Measurements from ENCODE around the gene NKAIN2.

The NKAIN2 gene

DNA sequence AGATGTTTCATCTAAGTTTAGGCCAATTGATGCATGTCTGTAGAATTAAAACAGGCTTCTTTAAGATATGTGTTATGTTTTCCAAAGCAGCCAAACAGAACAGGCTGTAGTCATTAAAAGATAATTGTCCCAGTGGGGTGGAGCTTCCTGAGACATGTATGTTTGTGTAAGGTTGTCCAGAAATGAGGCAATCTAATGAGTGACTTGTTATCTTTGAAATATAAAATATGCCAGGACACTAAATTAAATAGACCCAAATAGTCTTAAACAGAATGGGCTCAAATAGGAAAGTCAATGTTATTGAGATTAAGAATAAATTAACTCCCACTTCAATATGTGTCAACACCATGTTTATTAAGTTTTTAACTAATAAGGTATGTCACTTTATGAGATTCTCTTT lies 953.9 kb downstream of the NKAIN2 start:
- DNase-seq (ENCODE audit: low read depth in 2 of 2), result no peak

DNA sequence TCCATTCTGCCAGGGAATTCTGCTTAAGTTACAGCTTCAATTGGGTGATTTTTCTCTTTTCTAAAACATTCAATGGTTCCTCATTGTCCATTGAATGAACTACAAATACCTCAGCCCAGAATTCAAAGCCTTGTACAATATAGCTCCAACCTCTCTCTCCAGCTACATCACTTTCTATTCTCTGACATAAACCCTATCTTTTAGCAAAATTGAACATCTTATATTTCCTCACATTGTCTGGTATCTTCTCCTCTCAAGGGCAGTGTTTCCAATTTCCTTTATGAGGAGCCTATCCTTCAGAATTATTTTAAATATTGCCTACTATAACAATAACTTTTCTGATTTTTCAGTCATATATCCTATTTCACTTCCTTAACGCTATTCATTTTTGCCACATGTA lies 955.0 kb downstream of the NKAIN2 start:
- no peak for DNase-seq (ENCODE audit: low read depth in 2 of 2)

DNA sequence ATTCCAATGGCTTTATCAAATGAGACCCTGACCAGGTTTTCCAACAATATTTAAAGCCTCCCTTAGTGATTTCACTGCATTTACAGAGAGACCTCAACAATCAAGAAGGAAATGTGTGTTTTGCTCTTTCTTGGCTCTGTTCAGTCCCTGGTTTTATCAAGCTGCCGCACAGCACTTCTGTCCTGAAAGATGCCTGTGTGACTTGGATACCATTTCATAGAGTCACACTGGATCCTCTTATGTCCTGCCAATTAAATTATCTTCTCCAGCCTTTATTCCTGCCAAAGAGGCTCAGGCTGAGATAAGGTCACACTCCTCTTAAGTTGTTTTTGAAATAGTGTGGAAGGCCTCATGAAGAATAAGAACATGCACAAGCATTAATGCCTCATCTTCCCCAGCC lies 961.6 kb downstream of the NKAIN2 start:
- no peak for DNase-seq (ENCODE audit: low read depth in 2 of 2)

DNA sequence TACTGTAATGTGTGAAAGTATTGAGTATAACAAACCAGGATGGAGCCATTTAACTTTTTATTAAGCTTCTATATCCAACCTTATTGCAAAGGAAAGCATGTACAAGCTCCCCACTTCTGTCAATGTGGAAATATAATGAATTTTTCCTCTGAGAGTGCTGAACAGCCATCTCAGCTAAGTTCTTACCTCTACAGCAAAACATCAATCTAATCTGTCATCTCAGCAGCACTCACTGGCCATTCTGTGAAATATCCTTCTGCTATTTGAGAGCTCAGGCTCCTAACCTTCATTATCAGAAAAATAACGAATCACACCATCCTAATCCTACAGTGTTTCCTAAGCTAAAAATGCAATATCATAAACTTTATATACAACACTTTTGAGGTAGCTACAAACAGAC lies 964.6 kb downstream of the NKAIN2 start:
- DNase-seq (ENCODE audit: low read depth in 2 of 2), result no peak

DNA sequence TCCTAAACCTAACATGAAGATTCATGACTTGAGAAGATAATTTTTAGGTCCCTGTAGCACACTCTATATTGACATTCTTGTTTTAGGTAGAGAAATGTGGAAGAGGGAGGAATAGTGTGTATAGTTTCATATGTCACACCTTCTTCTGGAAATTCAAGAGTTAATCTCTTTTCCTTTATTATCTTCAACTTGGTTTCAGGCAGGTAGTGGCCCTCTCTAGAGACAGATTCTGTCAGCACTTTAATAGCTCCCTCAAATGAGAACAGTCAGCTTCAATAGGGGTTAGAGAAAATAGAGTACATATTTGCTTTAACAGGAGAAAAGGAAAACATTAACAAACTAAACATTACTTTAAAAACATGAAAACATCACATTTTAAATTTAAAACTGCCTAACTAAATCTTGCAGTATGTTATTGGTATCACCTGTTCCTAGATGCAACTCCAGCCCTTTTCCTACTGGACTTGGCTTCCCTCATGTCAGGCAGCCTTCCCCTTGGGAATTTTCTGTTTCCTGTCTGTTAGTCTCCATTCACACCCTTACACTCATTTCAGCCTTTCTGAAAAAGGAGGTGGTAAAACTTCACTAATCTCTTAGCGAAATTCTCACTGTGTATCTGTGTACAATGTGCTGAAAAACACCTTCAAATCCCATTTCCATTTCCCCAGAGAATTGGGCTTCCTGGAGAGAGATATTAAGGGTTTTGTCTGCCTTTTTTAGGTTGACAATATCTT lies 966.3 kb downstream of the NKAIN2 start:
- DNase-seq (ENCODE audit: low read depth in 2 of 2), result no peak

DNA sequence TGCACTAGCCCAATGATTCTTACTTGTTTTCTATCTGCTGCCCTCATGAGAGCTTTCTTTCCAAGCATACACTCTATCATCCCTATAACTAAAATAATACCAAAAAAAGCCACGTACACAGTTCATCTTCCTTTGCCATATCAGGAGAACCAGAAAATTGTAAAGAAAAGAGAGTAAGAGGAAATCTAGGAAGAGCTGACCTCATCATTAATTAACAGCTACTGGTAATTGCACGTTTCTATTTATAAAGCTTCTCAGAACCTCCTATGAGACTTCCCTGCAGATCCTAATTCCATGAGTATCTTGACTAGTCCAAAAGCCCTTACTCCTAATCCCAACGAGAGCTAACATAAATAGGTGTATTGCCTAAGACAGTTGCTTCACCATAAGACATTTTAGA lies 967.1 kb downstream of the NKAIN2 start:
- no peak for DNase-seq (ENCODE audit: low read depth in 2 of 2)

DNA sequence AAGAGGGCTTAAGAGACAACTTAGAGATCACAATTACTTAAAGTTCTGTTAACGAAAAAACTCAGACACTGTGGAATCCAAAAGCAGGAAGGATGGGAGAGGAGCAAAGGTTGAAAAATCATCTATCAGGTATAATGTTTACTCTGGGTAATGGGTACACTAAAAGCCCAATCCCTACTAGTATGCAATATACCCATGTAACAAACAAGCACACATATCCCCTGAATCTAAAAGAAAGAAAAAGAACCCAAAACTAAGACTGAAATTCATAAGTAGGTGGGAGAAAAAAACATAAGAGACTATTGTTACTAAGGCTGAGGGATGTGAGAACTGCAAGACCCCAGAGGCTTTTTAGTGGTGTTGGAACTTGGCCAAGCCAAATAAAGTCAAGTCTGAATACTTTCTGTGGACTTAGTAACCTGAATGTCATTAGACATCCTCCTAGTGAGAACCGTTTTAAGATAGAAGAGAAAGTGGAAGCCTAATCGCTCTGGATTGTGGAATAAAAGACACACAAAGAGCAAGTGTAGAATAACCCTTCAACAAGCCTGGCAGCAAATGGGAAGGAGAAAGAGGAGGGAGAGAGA lies 969.2 kb downstream of the NKAIN2 start:
- DNase-seq (ENCODE audit: low read depth in 2 of 2), result no peak

DNA sequence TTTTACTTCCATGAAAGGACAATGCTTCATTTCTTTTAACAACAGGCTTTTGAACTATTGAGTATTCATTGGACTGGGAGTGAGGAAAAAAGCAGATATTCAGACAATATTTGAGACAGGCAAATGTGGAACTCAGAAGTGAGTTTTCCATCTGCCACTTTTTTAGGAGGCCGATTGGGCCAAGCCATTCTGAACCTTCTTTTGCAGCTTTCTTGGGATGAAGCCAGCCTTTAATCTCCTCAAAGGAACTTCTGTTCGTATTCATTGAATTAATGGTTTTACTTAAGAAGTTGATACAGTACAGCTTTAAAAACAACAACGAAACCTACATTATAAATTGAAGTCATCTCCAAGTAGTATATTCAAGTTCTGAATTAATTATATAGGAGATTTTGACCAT lies 971.5 kb downstream of the NKAIN2 start:
- DNase-seq (ENCODE audit: low read depth in 2 of 2), result no peak

DNA sequence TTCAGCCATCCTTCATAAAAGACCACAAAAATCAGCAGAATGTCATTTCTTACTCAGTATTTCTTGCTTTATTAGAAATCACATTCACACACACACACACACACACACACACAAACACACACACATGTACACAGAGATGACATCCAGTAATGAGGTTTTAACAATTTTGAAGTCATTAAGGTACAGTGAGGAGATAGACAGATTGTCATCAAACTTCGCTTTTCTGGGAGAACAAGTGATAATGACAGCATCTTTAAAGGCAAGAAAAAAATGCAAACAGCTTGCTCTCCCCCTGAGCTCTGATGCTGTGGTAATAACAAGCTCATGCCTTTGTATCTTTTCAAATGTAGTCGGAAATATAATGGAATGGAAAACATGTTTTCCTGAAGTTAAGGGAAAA lies 974.2 kb downstream of the NKAIN2 start:
- DNase-seq (ENCODE audit: low read depth in 2 of 2), result no peak

DNA sequence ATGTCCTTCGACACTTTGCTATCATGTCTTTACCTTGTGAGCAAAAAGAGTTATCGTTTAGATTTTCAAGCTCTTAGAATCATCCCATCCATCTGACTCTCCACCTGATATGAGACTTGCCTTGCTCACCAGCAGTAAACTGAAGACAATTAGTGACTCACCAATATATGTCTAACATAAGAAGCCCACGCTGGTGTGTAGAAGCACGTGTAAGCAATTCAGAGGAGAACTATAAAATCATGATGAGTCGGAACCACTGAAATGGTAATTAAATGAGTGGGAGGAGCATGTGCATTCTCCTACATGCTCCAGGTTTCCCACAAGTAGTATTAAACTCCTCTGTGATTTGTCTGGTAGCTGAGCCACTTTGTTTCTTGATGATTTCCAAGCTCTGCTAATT lies 977.0 kb downstream of the NKAIN2 start:
- DNase-seq (ENCODE audit: low read depth in 2 of 2), result no peak

DNA sequence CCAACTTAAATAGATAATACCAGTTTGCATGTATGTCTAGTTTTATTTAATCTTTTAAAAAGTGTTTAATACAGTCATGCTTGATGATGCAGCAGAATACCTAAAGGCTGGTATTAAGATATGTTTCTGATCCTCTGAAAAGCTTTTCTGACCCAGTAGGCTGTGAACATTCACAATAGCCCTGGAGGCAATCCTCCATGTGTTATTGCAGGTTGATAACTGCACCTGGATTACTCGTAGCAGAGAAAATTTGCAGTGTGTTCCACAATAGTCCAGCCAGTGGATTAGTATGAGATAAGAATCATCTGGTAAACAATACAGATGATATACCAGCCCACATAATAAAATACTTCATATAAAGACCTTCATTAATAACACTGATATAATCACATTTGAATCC lies 979.7 kb downstream of the NKAIN2 start:
- no peak for DNase-seq (ENCODE audit: low read depth in 2 of 2)

DNA sequence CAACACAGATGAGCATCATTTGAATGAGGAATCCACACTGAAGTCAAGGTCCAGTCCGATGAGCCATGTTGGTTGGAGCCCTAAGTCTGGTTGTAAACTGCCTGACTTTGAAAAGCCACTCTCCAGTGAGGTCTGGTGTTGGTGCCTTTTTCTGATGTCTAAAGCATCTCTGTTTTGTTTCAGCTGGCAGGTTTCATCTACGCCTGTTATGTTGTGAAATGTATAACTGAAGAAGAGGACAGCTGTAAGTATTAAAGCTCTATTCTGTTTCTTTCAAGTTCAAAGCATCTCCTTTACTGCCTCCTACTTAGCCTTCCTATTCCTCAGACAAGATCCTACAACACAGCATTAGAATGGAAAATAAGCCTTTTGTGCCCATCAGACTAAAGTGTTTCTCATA lies 987.5 kb downstream of the NKAIN2 start:
- no peak for DNase-seq (ENCODE audit: low read depth in 2 of 2)

DNA sequence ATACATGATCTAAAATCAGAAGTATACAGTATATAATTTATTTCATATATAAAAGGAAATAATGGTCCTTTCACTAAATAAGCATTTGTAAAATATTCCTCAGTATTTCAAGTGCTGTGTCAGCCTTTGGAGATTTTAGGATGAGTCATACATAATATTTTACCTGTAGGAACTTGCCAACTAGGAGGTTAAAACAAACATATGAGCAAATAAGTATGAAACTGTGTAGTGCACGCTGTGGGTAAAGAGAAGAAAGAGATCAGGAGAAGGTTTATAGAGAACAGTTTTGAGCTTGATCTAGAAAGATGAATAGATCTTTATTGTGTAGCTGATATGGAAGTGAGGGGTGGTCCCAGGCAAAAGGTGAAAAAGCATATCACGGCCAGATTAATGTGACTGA lies 988.7 kb downstream of the NKAIN2 start:
- no peak for DNase-seq (ENCODE audit: low read depth in 2 of 2)

DNA sequence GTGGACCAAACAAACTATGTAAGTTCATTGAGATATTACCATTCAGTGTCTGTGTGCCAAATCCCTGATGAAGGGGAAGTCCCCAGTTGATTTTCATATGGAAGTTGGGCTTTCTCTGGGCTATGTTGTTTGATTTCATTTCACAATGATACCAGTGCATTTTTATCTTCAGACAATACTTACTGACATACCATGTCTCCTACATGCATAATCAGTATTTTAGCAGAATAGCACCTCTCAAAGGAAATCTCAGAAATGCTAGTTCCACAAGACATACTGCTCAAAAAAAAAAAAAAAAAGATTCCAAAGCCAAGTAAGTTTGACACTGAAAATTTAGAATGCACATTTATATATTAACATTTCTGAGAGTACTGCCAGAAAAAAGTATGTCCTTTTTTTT lies 989.7 kb downstream of the NKAIN2 start:
- no peak for DNase-seq (ENCODE audit: low read depth in 2 of 2)

DNA sequence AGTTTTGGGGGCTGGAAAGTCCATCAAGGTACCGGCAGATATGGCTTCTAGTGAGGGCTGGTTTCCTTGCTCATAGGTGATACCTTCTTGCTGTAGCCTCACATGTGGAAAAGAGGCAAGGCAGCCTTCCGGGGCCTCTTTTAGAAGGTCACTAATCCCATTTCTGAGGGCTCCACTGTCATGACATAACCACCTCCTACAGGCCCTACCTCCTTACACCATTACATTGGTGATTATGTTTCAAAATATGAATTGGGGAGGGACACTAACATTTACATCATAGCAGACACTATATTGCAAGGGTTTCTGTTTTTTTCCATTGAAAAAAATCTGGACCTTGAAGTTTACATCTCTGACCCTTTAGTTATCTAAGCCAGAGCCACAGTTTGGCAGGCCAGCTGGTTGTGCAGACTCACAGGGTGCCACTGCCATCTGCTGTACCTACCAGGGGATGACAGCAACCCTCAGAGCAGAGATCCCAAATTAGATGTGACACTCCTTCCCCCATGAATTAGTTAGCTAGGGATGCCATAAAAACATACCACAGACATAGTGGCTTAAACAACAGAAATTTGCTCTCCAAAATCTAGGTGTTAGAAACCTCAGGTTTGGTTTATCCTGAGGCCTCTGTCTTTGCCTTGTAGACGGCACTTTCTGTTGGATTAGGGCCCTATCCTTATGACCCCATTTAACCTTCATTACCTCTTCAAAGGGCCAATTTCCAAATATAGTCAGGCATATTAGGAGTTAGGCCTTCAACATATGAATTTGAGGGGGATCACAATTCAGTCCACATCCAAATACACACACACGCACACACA lies 992.2 kb downstream of the NKAIN2 start:
- no peak for DNase-seq (ENCODE audit: low read depth in 2 of 2)

DNA sequence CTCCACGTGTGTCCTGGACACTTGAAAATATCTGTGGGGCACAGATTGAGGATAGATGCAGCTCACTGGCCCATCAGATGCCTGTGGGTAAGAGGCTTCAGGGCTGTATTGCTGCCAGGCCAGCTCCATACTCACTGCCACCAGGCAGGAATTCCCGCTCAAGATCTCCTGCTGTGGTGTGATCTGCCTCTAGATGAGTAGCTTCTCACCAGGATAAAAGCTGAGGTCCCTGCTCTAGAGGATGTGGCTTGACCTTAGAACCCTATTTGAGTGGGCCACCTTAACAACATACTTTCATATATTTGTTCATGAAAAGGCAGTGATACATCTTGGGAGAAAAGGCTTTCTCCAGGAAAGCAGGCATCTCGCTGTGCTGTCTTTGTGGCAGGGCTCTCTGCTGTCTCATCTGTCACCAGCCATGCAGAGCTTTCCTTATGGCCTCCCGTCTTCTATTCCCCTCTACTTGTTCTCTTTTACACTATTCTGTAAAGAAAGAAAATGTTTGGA lies 992.9 kb downstream of the NKAIN2 start:
- DNase-seq (ENCODE audit: low read depth in 2 of 2), result no peak

DNA sequence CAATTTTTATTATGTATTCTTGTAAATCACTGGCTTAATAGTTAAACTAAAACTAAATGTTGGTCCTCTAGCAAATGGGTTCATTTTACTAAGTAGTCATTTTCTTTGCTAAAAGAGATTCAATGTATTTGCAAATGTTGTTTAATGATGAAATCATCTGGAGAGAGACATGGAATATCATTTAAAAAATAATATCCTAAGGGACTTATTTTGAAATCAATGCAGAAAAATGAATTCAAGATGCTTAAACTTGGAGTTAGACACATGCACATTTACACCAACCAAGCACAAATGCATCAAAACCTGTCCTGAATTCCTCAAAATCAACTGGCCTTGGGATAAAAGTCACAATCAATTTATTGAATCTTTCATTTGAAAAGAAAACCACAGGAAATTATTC lies 993.6 kb downstream of the NKAIN2 start:
- DNase-seq (ENCODE audit: low read depth in 2 of 2), result no peak

DNA sequence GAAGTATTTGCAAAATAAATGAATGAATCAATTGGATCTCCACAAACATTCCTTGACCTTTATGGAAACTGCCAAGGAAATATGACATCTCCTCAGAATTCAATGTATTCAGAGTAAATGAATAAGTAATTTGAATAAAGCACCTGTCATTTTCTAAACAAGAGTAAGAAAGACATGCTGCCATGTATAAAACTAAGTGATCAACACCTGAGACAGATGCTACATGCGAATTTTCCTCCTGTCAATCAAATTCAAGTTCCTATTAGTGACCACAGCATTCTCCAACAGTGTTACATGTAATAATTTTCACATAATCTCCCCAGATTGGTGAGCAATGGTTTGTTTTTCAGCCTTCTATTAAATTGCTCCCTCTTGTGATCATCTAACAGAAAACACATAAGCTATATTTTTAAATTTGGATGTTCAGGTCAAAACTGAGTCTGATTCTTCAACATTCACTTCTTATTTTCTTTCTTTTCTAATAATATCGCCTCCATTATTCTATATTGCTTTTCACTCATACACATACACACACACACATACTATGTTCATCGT lies 995.4 kb downstream of the NKAIN2 start:
- no peak for DNase-seq (ENCODE audit: low read depth in 2 of 2)

DNA sequence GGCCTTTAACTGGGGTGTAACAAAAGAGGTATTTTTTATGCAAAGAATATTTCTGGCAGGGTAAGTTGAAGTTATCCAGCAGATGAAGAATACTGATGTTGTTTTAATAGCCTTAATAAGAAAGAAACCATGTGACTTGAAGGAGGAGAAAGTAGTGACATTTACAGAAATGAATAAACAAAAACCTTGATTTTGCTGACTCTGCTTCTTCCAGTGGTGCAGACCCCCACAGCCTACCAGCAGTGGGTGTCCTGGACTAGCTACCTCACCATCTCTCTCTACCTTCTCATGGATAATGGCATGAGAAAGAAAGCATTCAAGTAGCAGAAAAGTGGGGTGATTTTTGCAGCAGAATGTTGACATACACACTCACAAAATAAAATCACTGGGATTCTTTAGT lies 996.0 kb downstream of the NKAIN2 start:
- no peak for DNase-seq (ENCODE audit: low read depth in 2 of 2)

DNA sequence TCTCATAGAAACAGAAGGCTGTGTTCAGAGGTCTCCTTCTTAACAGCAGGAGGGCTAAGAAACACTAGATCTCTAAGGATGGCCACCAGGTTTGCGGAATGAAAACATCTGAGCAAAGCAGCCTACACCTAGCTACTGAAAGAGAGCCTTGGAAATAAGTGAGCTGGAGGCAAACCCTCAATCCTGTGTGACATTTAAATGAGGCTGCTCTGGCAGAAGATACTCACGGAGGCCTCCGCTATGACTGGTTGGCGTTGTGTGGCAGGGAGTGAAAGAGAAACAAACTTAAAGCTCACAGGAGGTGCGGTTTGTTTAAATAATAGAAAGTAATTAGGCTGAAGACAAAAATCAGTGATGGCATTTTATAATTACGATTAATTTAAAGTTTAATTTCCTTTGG lies 996.6 kb downstream of the NKAIN2 start:
- DNase-seq (ENCODE audit: low read depth in 2 of 2), result no peak

DNA sequence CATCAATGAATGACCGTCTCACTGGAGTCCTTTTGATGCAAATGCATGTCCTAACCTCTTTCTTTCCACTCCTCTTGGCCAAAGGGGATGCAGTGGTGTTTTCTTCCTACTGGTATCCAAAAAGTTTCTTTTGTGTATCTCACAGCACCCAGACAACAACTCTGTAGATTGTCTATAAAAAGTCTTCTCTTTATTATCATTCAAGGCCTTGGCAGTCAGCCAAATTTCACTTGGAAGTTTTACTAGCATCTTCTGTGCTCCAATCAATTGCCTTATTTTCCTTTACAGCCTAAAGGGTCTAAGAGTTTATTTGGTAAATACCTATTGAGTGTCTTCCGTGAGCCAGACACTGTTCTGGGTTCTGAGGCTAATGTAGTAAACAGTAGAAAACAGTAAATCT lies 1008.4 kb downstream of the NKAIN2 start:
- no peak for DNase-seq (ENCODE audit: low read depth in 2 of 2)

DNA sequence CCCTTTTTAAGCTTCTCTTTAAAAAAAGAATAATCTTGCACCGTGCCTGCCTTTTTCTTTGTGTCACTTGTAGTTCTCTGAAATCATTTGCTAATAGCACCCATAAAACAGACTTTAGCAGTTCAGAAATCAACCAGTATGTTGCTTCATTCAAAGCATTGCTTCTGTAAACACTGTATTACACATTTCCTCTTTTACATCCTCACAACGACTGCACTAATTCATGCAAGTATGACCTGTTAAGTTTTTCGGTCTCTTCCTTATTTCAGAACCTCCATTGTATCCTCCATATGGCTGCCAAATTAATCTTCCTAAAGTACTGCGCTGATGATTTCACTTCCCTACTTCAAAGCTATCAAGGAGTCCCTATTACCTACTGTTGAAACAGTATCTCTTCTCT lies 1015.7 kb downstream of the NKAIN2 start:
- no peak for DNase-seq (ENCODE audit: low read depth in 2 of 2)

DNA sequence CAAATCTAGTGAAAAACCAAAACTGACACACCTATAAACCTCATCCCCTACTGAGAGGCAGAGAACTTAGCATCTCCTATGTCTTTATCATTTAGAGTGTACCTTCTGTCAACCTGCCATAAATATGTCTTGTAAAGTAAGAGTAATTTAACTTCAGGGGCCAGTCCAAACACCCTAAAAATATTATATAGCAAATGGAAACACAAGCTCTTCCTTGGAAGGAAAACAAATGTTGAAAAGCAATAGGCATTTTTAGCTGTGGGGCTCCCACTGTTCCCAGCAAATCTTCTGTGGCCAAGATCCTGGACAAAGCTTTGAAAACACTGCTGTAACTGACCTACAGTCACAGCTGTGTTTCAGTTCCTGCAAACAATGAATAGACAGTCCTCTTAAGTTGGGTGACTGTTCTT lies 1018.5 kb downstream of the NKAIN2 start:
- DNase-seq (ENCODE audit: low read depth in 2 of 2), result no peak

Data from activated CD4-positive, alpha-beta T cell treated with anti-CD3 and anti-CD28 coated beads for 24 hours (primary cell).